Heart right ventricle (tissue), 16 donors: ENCODE measurements around the gene ARHGAP1. TPM values are rescaled to one million over a fixed set of nuclear protein-coding genes. Genes with fewer than 3 reads are reported as not detected.

Source experiments
- ATAC-seq, 8 donors: fragments of 200-7000 bp; cut with Tn5 transposase; one replicate each; pipeline ENCODE4 v1.9.1; 2020; ENCODE audit warnings: mild to moderate bottlenecking in 8 of 8, moderate library complexity in 8 of 8, moderate number of reproducible peaks in 1 of 8
- DNase-seq, 2 donors: peaks; one replicate each; pipeline ENCODE4 v3.0.0-alpha.2; 2020
- H3K27ac ChIP-seq, 10 donors: fragments of 200-600 bp; sonication (generic) in 2 of 10; one replicate each; pipeline versions ENCODE4 v1.5.0 to v1.8.0; 2020 to 2022; ENCODE audit warnings: mild to moderate bottlenecking in 3 of 10
- H3K27me3 ChIP-seq, 7 donors: fragments of 200-600 bp; one replicate each; pipeline ENCODE4 v1.8.0; 2021 to 2022; ENCODE audit warnings: mild to moderate bottlenecking in 2 of 7
- H3K36me3 ChIP-seq, 9 donors: fragments of 200-600 bp; sonication (generic) in 1 of 9; one replicate each; pipeline versions ENCODE4 v1.5.0 to v1.8.0; 2020 to 2022; ENCODE audit warnings: mild to moderate bottlenecking in 2 of 9
- H3K4me1 ChIP-seq, 9 donors: fragments of 200-600 bp; sonication (generic) in 1 of 9; one replicate each; pipeline versions ENCODE4 v1.5.0 to v1.8.0; 2020 to 2022; ENCODE audit warnings: mild to moderate bottlenecking in 4 of 9
- H3K4me3 ChIP-seq, 10 donors: fragments of 200-600 bp; sonication (generic) in 2 of 10; one replicate each; pipeline versions ENCODE4 v1.5.0 to v1.8.0; 2020 to 2022; ENCODE audit warnings: mild to moderate bottlenecking in 7 of 10, moderate library complexity in 2 of 10
- H3K9me3 ChIP-seq, 11 donors: fragments of 200-600 bp in 10 of 11; sonication (generic) in 2 of 11; one replicate each; pipeline versions ENCODE4 v1.5.0 to v1.8.0; 2013 to 2022; ENCODE audit warnings: mild to moderate bottlenecking in 2 of 11, control low read depth in 1 of 11, moderate library complexity in 1 of 11
- CTCF ChIP-seq, 9 donors: fragments of 200-600 bp; sonication (generic) in 2 of 9; IDR thresholded peaks; one replicate each; pipeline versions ENCODE4 v1.5.0 to v1.8.0; 2021 to 2022; ENCODE audit warnings: antibody characterized with exemption in 9 of 9, mild to moderate bottlenecking in 5 of 9, moderate library complexity in 1 of 9
- WGBS, 2 donors: extraction: QIAGEN DNeasy Blood & Tissue Kit; methylation state at CpG; one replicate each; pipeline ENCODE4 v1.1.7; 2013; ENCODE audit warnings: inconsistent platforms in 1 of 2; 5-methylcytosine and 5-hydroxymethylcytosine counted together
- intact Hi-C, 10 donors: fragments of 100-400 bp; cut with DNase I; formaldehyde crosslinking; loops; one replicate each; pipeline versions ENCODE4 v1.11.1 to v1.14.2; 2022
- polyA plus RNA-seq, 2 donors: library from polyadenylated mRNA; stranded (reverse); fragments of 200-250 nt; gene quantifications; one replicate each; pipeline ENCODE4 v1.2.3, GENCODE V29; 2013
- total RNA-seq, 10 donors: library from RNA; stranded (reverse); fragmentation: NEBNext Ultra II Directional in 3 of 10; extraction: Animal tissue kit (Norgen Biotek cat#: 25700) in 3 of 10; gene quantifications; one replicate each; pipeline versions ENCODE4 v1.2.1 to v1.2.4, GENCODE V29; 2021 to 2023
- donor health status: Arrhythmogenic right ventricular cardiomyopathy.
- donor health status: ischemic (EF 13 %, LVEDD 7.1; RV severe dilation, severe dysfunction).
- donor health status: healthy with polysubstance abuse.
- donor health status: DM: no; HTN: yes; CAD: no.
- donor health status: DM: no; HTN: no; CAD: no.
- donor health status: ischemic (EF 25% LVEDD 6.9; RV normal size, moderate dysfunction).
- donor health status: ischemic (EF 25% LVEDD 5.7; RV mildly dilated, moderate dysfunction).
- donor health status: healthy.
- donor health status: DM: yes; HTN: yes; CAD: no.
- donor health status: Ischemic cardiomyopathy.
- donor health status: ischemic (EF 35%, LVEDD 5.7; RV mildly dilated, moderate dysfunction).
- donor health status: nonischemic (EF 11% LVEDD 7.7; RV severe dilation, severe dysfunction).
- donor health status: DM: yes; HTN: yes; CAD: no.
- donor health status: PGD.
- donor health status: ischemic (EF 29% LVEDD 5.4; RV normal size, mild dysfunction).
- donor health status: nonischemic (EF 23%, LVEDD 6.1; RV moderate dilation, normal function).

Gene ARHGAP1
- total and polyA plus RNA-seq, 12 donors, result 28.4 to 268 (median 124) TPM

- Histone ChIP-seq H3K27ac (no peak overlapping the region), H3K9me3 (no peaks in the 10 kb centered on the region), H3K4me1 (peaks cover 0 to 7% (median 0%) of the 10 kb centered on the region in 9 donors), H3K4me3 (no peak overlapping the region), H3K36me3 (peaks cover 0 to 90% (median 11%) of the 10 kb centered on the region in 9 donors), H3K27me3 (no peaks in the 10 kb centered on the region)
- intact Hi-C loops, result no loop called here
- ATAC-seq, result no peak
- no peak for TF ChIP-seq CTCF (IDR thresholded peaks at IDR 0.05)
- DNase-seq, result no peak
- WGBS, 2 donors, result 92 to 95% methylated on average over 2 of the region's 2 CpGs
Measured at GRCh38 chr11:46631676-46632075, 68.7 kb downstream of the ARHGAP1 start.

- H3K36me3 ChIP-seq, result peaks cover 0 to 90% (median 13%) of the 10 kb centered on the region in 9 donors
- DNase-seq, result no peak
- WGBS, 2 donors, result 96 to 100% methylated on average over 1 of the region's 1 CpG
Measured at GRCh38 chr11:46630237-46630636, 70.2 kb downstream of the ARHGAP1 start.

GRCh38 chr11:46628961-46629360 is 71.5 kb downstream of the ARHGAP1 start:
- no peaks in the 10 kb centered on the region for H3K27me3 ChIP-seq
- DNase-seq (no peak), ATAC-seq (no peak)
- H3K36me3 ChIP-seq, result peaks cover 0 to 94% (median 26%) of the 10 kb centered on the region in 9 donors
- H3K9me3 ChIP-seq, result no peaks in the 10 kb centered on the region
- TF ChIP-seq CTCF (IDR thresholded peaks at IDR 0.05), result no peak
- peaks cover 0 to 7% (median 0%) of the 10 kb centered on the region in 9 donors for H3K4me1 ChIP-seq
- H3K4me3 ChIP-seq, result no peak overlapping the region
- 86 to 88% methylated on average over 6 of the region's 6 CpGs for WGBS, 2 donors
- intact Hi-C loops, result no loop called here
- no peak overlapping the region for H3K27ac ChIP-seq

More at GRCh38 chr11:46630237-46630636, 70.2 kb downstream of the ARHGAP1 start:
- H3K4me3 ChIP-seq, result no peak overlapping the region
- no peak overlapping the region for H3K27ac ChIP-seq
- no peaks in the 10 kb centered on the region for H3K27me3 ChIP-seq
- no peak for TF ChIP-seq CTCF (IDR thresholded peaks at IDR 0.05)
- intact Hi-C loops, result no loop called here
- ATAC-seq, result no peak
- peaks cover 0 to 7% (median 0%) of the 10 kb centered on the region in 9 donors for H3K4me1 ChIP-seq
- no peaks in the 10 kb centered on the region for H3K9me3 ChIP-seq

Other genes starting within 250 kb of the ARHGAP1 start
- 10 to 100 TPM; 11.7 to 23.3 (median 17.1) TPM for gene AMBRA1, start 106.6 kb downstream of the ARHGAP1 start, total RNA-seq
- 1 to 10 TPM; 5.2 to 7.5 TPM for gene AMBRA1, start 106.6 kb downstream of the ARHGAP1 start, polyA plus RNA-seq
- gene HARBI1, start 83.4 kb downstream of the ARHGAP1 start, total RNA-seq, result 1 to 10 TPM; 2.6 to 4.4 (median 3.2) TPM
- gene HARBI1, start 83.4 kb downstream of the ARHGAP1 start, polyA plus RNA-seq, result 1 to 10 TPM; 1.7 to 2.5 TPM
- 10 to 100 TPM; 35.7 to 50.6 (median 42.5) TPM for gene ATG13, start 83.1 kb downstream of the ARHGAP1 start, total RNA-seq
- 10 to 100 TPM; 25.8 to 28.6 TPM for gene ATG13, start 83.1 kb downstream of the ARHGAP1 start, polyA plus RNA-seq
- 1 to 10 TPM; 5.0 to 8.9 (median 6.7) TPM for gene ZNF408, start 412 bp upstream of the ARHGAP1 start, total RNA-seq
- gene ZNF408, start 412 bp upstream of the ARHGAP1 start, polyA plus RNA-seq, result 1 to 10 TPM; 6.2 to 6.7 TPM
- under 1 TPM in 2 of 10 donors, not detected in 8; 0.23 to 0.31 TPM for gene F2, start 18.6 kb upstream of the ARHGAP1 start, total RNA-seq
- gene F2, start 18.6 kb upstream of the ARHGAP1 start, polyA plus RNA-seq, result under 1 TPM; 0.04 to 0.15 TPM
- gene CKAP5, start 145.7 kb upstream of the ARHGAP1 start, total RNA-seq, result 100 to 1,000 TPM in 2 of 10 donors, 10 to 100 TPM in 8; 67.7 to 114 (median 82.7) TPM
- 10 to 100 TPM in 1 of 2 donors, 1 to 10 TPM in 1; 9.6 to 18.7 TPM for gene CKAP5, start 145.7 kb upstream of the ARHGAP1 start, polyA plus RNA-seq
- 10 to 100 TPM; 11.5 to 33.2 (median 20.2) TPM for gene LRP4, start 217.9 kb upstream of the ARHGAP1 start, total RNA-seq
- gene LRP4, start 217.9 kb upstream of the ARHGAP1 start, polyA plus RNA-seq, result 10 to 100 TPM in 1 of 2 donors, 1 to 10 TPM in 1; 6.7 to 10.3 TPM
- gene CSTPP1, start 236.1 kb upstream of the ARHGAP1 start, total RNA-seq, result 10 to 100 TPM; 12.7 to 19.4 (median 16.7) TPM
- gene CSTPP1, start 236.1 kb upstream of the ARHGAP1 start, polyA plus RNA-seq, result 10 to 100 TPM; 10.2 to 26.7 TPM